Measurements from ENCODE around the gene KSR2. TPM values are rescaled to one million over a fixed set of nuclear protein-coding genes. Genes with fewer than 3 reads are reported as not detected.
A peak's percentile ranks its signal among the peaks of the same experiment; 100 is the strongest.
"Not testable (repeated sequence)": the region's sequence is repeated elsewhere in the genome, so short reads cannot be mapped to it uniquely, and the experiment has no call there.

KSR2 gene
- total RNA-seq (2014; rRNA removed; shearing (Covaris generic)), result 0.06 TPM in 1 of 2 replicates, not detected in the other

DNA sequence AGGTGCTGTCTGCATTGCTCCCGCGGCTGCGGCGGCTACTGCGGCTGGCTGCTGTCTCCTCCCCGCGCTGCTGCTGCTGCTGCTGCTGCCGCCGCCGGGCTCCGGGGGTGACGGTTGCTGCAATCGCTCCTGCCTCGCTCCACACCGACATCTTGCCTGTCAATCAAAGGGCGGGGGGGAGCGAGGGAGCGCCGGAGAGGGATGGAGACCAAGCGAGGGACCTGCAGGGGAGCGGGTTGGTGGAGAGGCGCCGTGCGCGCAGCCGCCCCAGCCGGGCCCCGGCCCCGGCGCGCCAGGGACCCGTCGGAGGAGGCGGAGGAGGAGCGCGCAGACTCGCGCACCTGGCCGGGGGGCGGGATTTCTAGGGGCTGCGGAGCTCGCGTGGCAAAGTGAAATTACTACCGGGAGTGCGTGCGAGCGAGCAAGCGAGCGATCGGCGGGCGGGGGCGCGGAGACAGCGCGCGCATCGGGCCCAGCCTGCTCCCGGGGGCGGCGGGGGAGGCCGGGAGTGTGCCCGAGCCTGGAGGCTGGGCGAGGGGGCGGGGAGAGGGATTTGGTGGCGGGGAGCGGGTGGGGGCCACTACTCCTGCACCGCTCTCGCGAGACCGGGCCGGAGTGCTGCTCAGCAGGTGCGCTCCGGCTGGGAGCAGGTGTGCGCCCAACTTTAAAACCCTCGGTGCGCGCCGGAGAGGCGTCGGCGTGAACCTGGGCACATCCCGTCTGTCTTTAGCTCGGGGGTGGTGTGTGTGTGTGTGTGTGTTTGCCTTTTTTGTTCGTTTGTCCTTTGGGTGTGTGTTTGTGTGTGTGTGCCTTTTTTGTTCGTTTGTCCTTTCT is at the start of gene KSR2:
KSR2 (minus strand) TSS at position 165 of the 834 bp plus-strand sequence. CDS start 735 bp downstream, outside the sequence.
- DNase-seq (ENCODE audit: low spot score), result peak; percentile 25

GRCh38 chr12:118017926-118018325 is 49.1 kb upstream of the KSR2 start:
- no peak for DNase-seq (ENCODE audit: low spot score)

- DNase-seq (ENCODE audit: low spot score), result peak; percentile 96
Observed at GRCh38 chr12:118016424-118017264, 47.9 kb upstream of the KSR2 start, which contains the start of gene RFC5. Gene RFC5 (plus strand): TSS chr12:118016703. CDS start chr12:118016828, 125 bp downstream.

- DNase-seq (ENCODE audit: low spot score), result no peak
Observed at GRCh38 chr12:118015944-118016343, 47.2 kb upstream of the KSR2 start.

DNA sequence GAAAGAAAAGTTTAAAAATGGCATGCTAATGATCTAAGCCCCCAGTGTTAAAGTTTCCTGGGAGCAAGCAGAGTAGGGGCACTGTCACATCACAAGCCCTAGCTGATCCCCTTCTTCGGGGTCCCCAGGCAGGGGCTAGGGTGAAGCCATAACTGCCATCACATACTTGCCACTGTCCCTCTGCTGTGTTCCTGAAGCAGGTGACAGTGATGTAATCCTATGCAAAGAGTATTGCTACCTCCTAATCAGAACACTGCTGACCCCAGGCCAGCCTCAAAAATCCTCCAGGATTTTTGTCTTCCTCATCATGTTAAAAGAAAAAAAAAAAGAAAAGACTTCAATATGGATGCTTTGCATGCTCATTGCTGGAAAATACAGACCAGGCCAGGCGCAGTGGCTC is 46.5 kb upstream of the KSR2 start:
- no peak for DNase-seq (ENCODE audit: low spot score)

DNA sequence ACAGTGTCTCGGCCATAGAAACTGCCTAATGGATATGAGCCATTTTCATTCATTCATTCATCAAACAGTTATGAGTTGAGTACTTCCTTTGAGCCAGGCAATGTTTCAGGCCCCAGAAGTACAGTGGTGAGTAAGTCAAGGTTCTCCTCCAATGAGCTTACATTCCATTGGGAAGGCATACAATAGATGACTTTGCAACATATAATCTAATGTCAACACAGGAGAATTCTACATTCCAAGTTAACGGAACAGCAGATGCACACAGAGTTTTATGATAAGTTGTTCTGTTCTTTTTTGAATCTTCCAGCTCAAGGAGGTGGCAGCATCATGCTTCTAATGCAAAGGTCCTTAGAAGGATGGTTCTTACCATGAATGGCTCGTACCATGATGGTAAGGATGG is 44.5 kb upstream of the KSR2 start:
- no peak for DNase-seq (ENCODE audit: low spot score)

GRCh38 chr12:118011961-118012360 is 43.2 kb upstream of the KSR2 start:
- no peak for DNase-seq (ENCODE audit: low spot score)

- no peak for DNase-seq (ENCODE audit: low spot score)
Observed at GRCh38 chr12:118011377-118011776, 42.6 kb upstream of the KSR2 start.

DNA sequence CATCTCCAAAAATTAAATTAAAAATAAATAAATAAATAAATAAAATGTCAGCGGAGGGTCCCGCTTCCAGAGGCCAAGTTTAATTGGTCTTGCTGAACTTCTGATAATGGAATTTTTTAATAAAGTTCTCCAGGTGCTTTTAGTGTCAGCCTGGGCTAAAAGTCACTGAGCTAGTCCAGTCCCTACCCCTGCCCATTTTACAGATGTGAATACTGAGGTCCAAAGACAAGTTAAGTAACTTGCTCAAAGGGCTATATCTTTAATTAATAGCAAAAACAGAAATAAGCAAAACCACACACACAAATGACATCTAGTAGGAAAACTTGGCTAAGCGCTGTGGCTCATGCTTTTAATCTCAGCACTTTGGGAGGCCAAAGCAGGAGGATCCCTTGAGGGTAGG is 42.1 kb upstream of the KSR2 start:
- no peak for DNase-seq (ENCODE audit: low spot score)

GRCh38 chr12:117999806-118000205 is 31.0 kb upstream of the KSR2 start:
- DNase-seq (ENCODE audit: low spot score), result not testable (repeated sequence)

- DNase-seq (ENCODE audit: low spot score), result no peak
Observed at GRCh38 chr12:117998719-117999118, 29.9 kb upstream of the KSR2 start.

DNA sequence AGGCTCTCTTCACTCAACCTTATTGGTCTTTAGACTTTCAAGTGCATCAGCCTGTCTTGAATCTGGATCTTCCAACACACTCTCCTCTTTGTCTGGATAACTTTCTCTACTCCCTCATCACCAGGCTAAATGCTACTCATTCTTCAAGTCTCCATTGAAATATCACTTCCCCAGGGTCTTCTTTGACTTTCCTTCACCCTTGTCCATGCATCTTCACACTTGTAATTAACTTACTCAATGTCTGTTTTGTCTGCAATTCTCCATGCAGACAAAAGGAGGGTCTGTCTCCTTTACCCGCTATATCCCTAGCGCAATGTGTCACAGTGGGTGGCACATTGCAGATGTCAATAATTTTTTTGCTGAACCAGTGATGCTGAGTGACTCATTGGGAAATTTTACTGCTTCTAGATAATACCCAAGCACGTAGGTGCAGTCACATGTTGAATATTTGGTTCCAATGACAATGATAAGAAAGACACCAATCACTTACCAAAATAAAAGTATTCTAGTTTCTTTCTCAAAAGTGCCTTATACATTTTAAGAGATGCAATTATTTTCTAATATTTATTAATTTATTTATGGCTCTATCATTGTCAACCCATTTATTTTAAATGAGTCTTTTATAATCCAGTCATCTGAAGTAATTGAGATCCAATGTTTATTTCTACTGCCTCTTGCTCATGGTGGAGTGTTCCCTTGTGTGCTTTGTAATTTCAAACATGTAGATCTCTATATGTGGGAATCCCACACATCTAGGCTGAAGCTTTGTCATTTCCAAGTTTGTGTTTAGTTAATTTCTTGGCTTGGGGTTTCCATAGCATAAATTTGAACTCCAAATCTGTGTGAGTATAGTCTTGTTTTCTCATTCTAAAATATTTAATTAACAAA is 26.0 kb upstream of the KSR2 start:
- DNase-seq (ENCODE audit: low spot score), result no peak

- peak; percentile 74 for DNase-seq (ENCODE audit: low spot score)
Observed at GRCh38 chr12:117986705-117987469, 18.1 kb upstream of the KSR2 start.

DNA sequence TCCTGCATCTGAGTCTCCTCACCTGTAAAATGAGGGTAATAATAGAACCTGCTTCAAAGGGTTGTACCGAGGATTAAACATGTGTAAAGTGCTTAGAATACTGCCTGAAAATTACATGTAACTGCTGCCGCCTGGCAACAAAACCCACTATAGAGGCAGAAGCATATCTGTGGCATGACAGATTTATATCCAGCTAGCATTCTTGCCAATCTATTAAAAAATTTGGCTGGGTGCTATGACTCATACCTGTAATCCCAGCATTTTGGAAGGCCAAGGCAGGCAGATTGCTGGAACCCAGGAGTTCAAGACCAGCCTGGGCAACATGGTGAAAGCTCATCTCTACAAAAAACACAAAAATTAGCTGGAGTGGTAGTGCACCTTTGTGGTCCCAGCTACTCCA is 16.4 kb upstream of the KSR2 start:
- no peak for DNase-seq (ENCODE audit: low spot score)

- no peak for DNase-seq (ENCODE audit: low spot score)
Observed at GRCh38 chr12:117981267-117981666, 12.5 kb upstream of the KSR2 start.

- DNase-seq (ENCODE audit: low spot score), result no peak
Observed at GRCh38 chr12:117980616-117981015, 11.8 kb upstream of the KSR2 start.

DNA sequence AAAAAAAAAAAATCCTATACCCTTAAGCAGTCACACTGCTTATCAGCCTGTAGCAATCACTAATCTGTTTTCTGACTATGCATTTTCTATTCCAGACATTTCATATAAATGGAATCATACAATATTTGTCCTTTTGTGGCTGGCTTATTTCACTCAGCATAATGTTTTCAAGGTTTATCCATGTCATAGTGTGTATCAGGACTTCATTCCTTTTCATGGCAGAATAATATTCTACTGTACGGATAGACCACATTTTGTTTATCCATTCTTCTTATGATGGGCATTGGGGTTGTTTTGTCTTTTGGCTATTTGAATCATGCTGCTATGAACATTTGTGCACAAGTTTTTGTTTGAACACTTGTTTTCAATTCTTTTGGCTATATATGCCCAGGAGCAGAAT is 8.6 kb upstream of the KSR2 start:
- no peak for DNase-seq (ENCODE audit: low spot score)

DNA sequence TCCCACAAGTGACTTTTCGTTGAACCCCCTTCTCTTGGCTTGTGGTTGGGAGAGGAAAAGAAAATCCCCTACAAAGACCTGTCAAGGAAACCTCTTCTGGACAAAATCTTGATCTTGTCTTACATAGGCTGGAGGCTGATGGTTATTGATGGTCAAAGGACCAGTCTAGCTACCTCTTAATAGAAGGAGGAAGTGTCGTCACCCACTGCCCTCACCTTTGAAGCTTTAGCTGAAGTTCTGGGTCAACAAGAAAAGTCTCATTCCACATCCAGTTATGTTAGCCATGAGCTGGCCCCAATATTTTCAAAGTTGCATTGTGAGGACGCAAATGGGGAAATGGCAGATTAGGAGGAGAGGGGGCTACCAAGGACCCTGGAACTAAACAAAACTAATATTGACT is 6.2 kb upstream of the KSR2 start:
- no peak for DNase-seq (ENCODE audit: low spot score)

DNA sequence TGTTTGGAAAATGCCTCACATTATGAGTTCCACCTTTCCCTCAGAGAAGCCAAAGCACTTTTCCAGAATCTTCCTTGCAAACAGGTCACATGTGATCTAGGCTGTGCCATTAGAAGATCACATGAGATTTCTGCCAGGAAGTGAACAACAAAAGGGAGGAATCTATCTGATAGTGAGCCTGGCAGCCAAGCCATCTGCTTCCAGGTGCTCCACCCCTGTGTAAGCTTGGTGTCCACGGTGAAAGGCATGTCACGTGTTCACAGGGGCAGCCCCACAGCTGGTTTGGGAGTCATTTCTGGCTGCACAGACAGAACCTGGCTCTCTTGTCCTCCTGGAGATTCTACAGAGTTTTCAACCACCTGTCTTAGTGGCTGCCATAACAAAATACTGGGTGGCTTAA is 3.5 kb upstream of the KSR2 start:
- DNase-seq (ENCODE audit: low spot score), result no peak

DNA sequence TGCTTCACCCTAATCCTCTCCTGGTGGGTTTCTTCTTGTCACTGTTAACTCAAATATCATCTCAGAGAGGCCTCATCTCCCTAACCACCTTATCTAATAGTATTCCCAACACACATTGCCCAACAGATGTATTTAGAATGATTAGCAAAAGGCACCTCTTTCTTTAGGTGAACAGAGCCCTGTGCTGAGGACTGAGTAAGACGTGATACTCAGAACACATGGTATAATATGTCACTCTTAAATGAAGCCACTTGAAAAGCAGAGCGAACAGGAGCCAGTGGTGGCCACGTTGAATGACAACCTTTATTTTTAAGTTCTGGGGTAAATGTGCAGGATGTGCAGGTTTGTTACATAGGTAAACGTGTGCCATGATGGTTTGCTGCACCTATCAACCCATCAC is 1.5 kb upstream of the KSR2 start:
- no peak for DNase-seq (ENCODE audit: low spot score)
